Dendritic cell treated with granulocyte-macrophage colony-stimulating factor and Interleukin-4, amounts not matched to agents 40 ng/mL and 50 ng/mL, for 4 days (primary cell): Measurements from ENCODE around the gene LENG1.

ENCODE experiments used
- H3K27ac Mint-ChIP-seq: one replicate; pipeline ENCODE4 v1.8.0; 2022; ENCODE audit warnings: mild to moderate bottlenecking, mixed read lengths
- H3K27me3 Mint-ChIP-seq: one replicate; pipeline ENCODE4 v1.8.0; 2022; ENCODE audit warnings: mild to moderate bottlenecking, mixed read lengths
- H3K36me3 Mint-ChIP-seq: one replicate; pipeline ENCODE4 v1.8.0; 2022; ENCODE audit warnings: low read depth, mixed read lengths
- H3K4me1 Mint-ChIP-seq: one replicate; pipeline ENCODE4 v1.8.0; 2022; ENCODE audit warnings: low read depth, mixed read lengths
- H3K4me3 Mint-ChIP-seq: one replicate; pipeline ENCODE4 v1.8.0; 2022; ENCODE audit warnings: mild to moderate bottlenecking, moderate library complexity, mixed read lengths
- H3K9me3 Mint-ChIP-seq: one replicate; pipeline ENCODE4 v1.8.0; 2022; ENCODE audit warnings: mixed read lengths
- intact Hi-C: fragments of 100-400 bp; cut with micrococcal nuclease; formaldehyde crosslinking; loops from one replicate; pipeline ENCODE4 v1.15.0; 2022

The LENG1 gene

GRCh38 chr19:54151362-54152035 is 8.0 kb downstream of the LENG1 start:
- peaks cover 100% of the 10 kb centered on the region for H3K36me3 Mint-ChIP-seq
- H3K27ac Mint-ChIP-seq: peak overlapping the region; percentile 6
- H3K9me3 Mint-ChIP-seq: no peaks in the 10 kb centered on the region
- H3K27me3 Mint-ChIP-seq: no peaks in the 10 kb centered on the region
- peaks cover 13% of the 10 kb centered on the region for H3K4me1 Mint-ChIP-seq
- no peak overlapping the region for H3K4me3 Mint-ChIP-seq
- intact Hi-C loops: no loop called here

GRCh38 chr19:54149021-54149812 is 10.3 kb downstream of the LENG1 start:
- H3K9me3 Mint-ChIP-seq: no peaks in the 10 kb centered on the region
- no peak overlapping the region for H3K4me3 Mint-ChIP-seq
- intact Hi-C loops: no loop called here
- H3K36me3 Mint-ChIP-seq: peaks cover 100% of the 10 kb centered on the region
- peaks cover 16% of the 10 kb centered on the region for H3K4me1 Mint-ChIP-seq
- no peak overlapping the region for H3K27ac Mint-ChIP-seq
- no peaks in the 10 kb centered on the region for H3K27me3 Mint-ChIP-seq

GRCh38 chr19:54148158-54148557 is 11.4 kb downstream of the LENG1 start:
- intact Hi-C loops: no loop called here
- Mint-ChIP-seq H3K4me3 (no peak overlapping the region), H3K27me3 (no peaks in the 10 kb centered on the region), H3K9me3 (no peaks in the 10 kb centered on the region), H3K4me1 (peaks cover 22% of the 10 kb centered on the region), H3K27ac (no peak overlapping the region), H3K36me3 (peaks cover 100% of the 10 kb centered on the region)

- no peak overlapping the region for H3K4me3 Mint-ChIP-seq
- peaks cover 100% of the 10 kb centered on the region for H3K36me3 Mint-ChIP-seq
- H3K27me3 Mint-ChIP-seq: no peaks in the 10 kb centered on the region
- no peak overlapping the region for H3K27ac Mint-ChIP-seq
- peaks cover 26% of the 10 kb centered on the region for H3K4me1 Mint-ChIP-seq
- intact Hi-C loops: no loop called here
- no peaks in the 10 kb centered on the region for H3K9me3 Mint-ChIP-seq
These were observed 11.8 kb downstream of the LENG1 start for GRCh38 chr19:54147676-54148075.

GRCh38 chr19:54145541-54146158 is 13.9 kb downstream of the LENG1 start:
- no peak overlapping the region for H3K4me3 Mint-ChIP-seq
- H3K27me3 Mint-ChIP-seq: no peaks in the 10 kb centered on the region
- H3K9me3 Mint-ChIP-seq: no peaks in the 10 kb centered on the region
- peaks cover 94% of the 10 kb centered on the region for H3K36me3 Mint-ChIP-seq
- no peak overlapping the region for H3K27ac Mint-ChIP-seq
- H3K4me1 Mint-ChIP-seq: peaks cover 46% of the 10 kb centered on the region
- intact Hi-C loops: no loop called here

GRCh38 chr19:54142166-54142780 is 17.2 kb downstream of the LENG1 start:
- intact Hi-C loops: no loop called here
- H3K27me3 Mint-ChIP-seq: no peaks in the 10 kb centered on the region
- H3K36me3 Mint-ChIP-seq: peaks cover 92% of the 10 kb centered on the region
- H3K4me1 Mint-ChIP-seq: peaks cover 63% of the 10 kb centered on the region
- H3K4me3 Mint-ChIP-seq: no peak overlapping the region
- H3K9me3 Mint-ChIP-seq: no peaks in the 10 kb centered on the region
- H3K27ac Mint-ChIP-seq: peak overlapping the region; percentile 18

- Mint-ChIP-seq H3K36me3 (peaks cover 83% of the 10 kb centered on the region), H3K27ac (no peak overlapping the region), H3K4me3 (no peak overlapping the region), H3K4me1 (peaks cover 69% of the 10 kb centered on the region), H3K9me3 (no peaks in the 10 kb centered on the region), H3K27me3 (no peaks in the 10 kb centered on the region)
- intact Hi-C loops: no loop called here
These were observed 18.2 kb downstream of the LENG1 start for GRCh38 chr19:54141356-54141755.

- H3K27ac Mint-ChIP-seq: peak overlapping the region; percentile 90
- no peaks in the 10 kb centered on the region for H3K9me3 Mint-ChIP-seq
- peaks cover 66% of the 10 kb centered on the region for H3K4me1 Mint-ChIP-seq
- H3K27me3 Mint-ChIP-seq: peaks cover 9% of the 10 kb centered on the region
- intact Hi-C loops: no loop called here
- H3K36me3 Mint-ChIP-seq: peaks cover 56% of the 10 kb centered on the region
- H3K4me3 Mint-ChIP-seq: peak overlapping the region; percentile 87
These were observed 20.8 kb downstream of the LENG1 start for GRCh38 chr19:54138489-54139256.

GRCh38 chr19:54137699-54138488 is 21.6 kb downstream of the LENG1 start, which contains the start of gene CNOT3:
TSS of gene CNOT3 (plus strand) at chr19:54137762. CDS start at chr19:54142979, 5,217 bp downstream.
- Mint-ChIP-seq H3K4me3 (peak within 1 kb of the TSS; percentile 87), H3K27me3 (peaks cover 9% of the 10 kb centered on the region), H3K27ac (peak within 1 kb of the TSS; percentile 90), H3K4me1 (peaks cover 58% of the 10 kb centered on the region), H3K36me3 (peaks cover 52% of the 10 kb centered on the region), H3K9me3 (no peaks in the 10 kb centered on the region)
- intact Hi-C loops: loop anchor here (1.0 to 2.0 kb wide), 3 partner anchors 21 to 269 kb away; partner anchors contain the start of genes LENG1 and NDUFA3

GRCh38 chr19:54136864-54137698 is 22.4 kb downstream of the LENG1 start:
- intact Hi-C loops: loop anchor here (1.0 to 2.0 kb wide), 3 partner anchors 22 to 268 kb away; partner anchors contain the start of genes LENG1 and NDUFA3
- peak overlapping the region; percentile 87 for H3K4me3 Mint-ChIP-seq
- H3K9me3 Mint-ChIP-seq: no peaks in the 10 kb centered on the region
- H3K4me1 Mint-ChIP-seq: peaks cover 50% of the 10 kb centered on the region
- peaks cover 9% of the 10 kb centered on the region for H3K27me3 Mint-ChIP-seq
- peaks cover 48% of the 10 kb centered on the region for H3K36me3 Mint-ChIP-seq
- peak overlapping the region; percentile 90 for H3K27ac Mint-ChIP-seq

- peak overlapping the region; percentile 90 for H3K27ac Mint-ChIP-seq
- intact Hi-C loops: loop anchor here (2.0 kb wide), 2 partner anchors 23 to 267 kb away; partner anchors contain the start of gene LENG1
- H3K9me3 Mint-ChIP-seq: no peaks in the 10 kb centered on the region
- peaks cover 9% of the 10 kb centered on the region for H3K27me3 Mint-ChIP-seq
- H3K36me3 Mint-ChIP-seq: peaks cover 52% of the 10 kb centered on the region
- peak overlapping the region; percentile 87 for H3K4me3 Mint-ChIP-seq
- peaks cover 42% of the 10 kb centered on the region for H3K4me1 Mint-ChIP-seq
These were observed 23.2 kb downstream of the LENG1 start for GRCh38 chr19:54136086-54136863.
